VCaP (cell line): ENCODE measurements around the gene USP25.

Experiments
- H3K27ac ChIP-seq: fragments of 450-650 bp; 2 replicates; pipeline ENCODE4 v1.5.1; 2017
- TF ChIP-seq, protein P1 (sequence below): fragments of 450-650 bp; conservative IDR thresholded peaks from 2 replicates; pipeline ENCODE4 v1.5.1; 2017; ENCODE audit warnings: mild to moderate bottlenecking, moderate library complexity

USP25 gene

DNA sequence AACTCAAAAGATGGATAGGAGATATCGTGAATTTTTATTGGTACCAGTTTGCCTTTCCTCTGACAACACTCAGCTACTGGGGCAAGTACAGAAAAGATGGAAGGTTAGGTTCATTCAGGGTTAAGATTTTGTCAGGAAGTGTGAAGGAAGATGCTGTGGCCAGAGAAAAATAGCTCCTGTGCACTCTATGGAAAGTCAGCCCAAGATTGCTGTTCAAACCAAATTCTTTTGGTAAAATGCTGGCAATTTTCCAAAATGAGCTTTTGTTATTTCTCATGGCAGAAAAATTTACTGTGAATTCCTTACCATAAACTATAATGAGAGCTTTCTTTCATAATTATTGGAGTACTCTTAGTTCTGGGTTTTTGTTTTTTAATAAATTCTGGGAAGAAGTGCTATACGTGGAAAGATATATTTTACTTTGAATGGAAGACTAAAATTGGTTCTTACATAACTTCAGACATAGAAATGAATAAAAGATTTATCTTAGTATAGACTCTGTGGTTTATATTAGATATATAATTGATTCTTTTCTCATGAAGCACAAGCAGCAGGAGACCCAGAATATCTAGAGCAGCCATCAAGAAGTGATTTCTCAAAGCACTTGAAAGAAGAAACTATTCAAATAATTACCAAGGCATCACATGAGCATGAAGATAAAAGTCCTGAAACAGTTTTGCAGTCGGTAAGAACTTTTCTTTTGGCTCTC is 112.2 kb downstream of the USP25 start:
- no peak overlapping the region for H3K27ac ChIP-seq
- TF ChIP-seq, protein P1, sequence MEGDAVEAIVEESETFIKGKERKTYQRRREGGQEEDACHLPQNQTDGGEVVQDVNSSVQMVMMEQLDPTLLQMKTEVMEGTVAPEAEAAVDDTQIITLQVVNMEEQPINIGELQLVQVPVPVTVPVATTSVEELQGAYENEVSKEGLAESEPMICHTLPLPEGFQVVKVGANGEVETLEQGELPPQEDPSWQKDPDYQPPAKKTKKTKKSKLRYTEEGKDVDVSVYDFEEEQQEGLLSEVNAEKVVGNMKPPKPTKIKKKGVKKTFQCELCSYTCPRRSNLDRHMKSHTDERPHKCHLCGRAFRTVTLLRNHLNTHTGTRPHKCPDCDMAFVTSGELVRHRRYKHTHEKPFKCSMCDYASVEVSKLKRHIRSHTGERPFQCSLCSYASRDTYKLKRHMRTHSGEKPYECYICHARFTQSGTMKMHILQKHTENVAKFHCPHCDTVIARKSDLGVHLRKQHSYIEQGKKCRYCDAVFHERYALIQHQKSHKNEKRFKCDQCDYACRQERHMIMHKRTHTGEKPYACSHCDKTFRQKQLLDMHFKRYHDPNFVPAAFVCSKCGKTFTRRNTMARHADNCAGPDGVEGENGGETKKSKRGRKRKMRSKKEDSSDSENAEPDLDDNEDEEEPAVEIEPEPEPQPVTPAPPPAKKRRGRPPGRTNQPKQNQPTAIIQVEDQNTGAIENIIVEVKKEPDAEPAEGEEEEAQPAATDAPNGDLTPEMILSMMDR: no peak

DNA sequence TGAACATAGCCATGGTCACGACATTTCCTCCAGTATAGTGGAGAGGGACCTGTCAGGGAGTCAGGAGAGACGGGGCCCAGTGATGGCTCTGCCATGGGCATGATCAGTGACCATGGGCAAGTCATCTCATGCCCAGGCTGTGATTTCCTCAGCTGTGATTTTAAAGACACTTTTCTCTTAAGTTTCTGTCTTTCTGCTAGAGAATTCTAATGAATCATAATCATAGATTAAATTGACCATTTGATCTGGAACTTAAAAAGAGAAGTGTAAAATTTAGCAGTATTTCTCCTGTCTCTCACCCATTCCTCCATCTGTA is 112.7 kb downstream of the USP25 start:
- H3K27ac ChIP-seq: no peak overlapping the region
- TF ChIP-seq, protein P1: no peak

DNA sequence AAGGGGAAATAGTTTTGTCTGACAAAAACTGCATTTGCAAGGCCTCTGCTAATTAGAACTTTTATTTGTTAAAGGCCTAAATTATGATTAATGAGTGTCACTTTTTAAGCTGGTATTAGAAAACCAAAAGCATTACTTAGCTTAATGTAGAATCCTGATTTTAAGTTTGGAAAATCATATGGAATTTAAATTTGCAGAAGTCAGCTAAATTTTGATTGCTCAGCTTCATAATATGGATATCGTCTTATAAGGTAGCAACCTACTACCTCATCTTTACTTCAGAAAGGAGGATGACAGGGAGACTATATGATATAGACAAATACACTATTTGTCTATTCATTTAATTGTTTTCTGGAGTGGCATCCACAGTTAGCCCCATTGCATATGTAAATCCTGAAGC is 114.0 kb downstream of the USP25 start:
- TF ChIP-seq, protein P1: no peak
- no peak overlapping the region for H3K27ac ChIP-seq

DNA sequence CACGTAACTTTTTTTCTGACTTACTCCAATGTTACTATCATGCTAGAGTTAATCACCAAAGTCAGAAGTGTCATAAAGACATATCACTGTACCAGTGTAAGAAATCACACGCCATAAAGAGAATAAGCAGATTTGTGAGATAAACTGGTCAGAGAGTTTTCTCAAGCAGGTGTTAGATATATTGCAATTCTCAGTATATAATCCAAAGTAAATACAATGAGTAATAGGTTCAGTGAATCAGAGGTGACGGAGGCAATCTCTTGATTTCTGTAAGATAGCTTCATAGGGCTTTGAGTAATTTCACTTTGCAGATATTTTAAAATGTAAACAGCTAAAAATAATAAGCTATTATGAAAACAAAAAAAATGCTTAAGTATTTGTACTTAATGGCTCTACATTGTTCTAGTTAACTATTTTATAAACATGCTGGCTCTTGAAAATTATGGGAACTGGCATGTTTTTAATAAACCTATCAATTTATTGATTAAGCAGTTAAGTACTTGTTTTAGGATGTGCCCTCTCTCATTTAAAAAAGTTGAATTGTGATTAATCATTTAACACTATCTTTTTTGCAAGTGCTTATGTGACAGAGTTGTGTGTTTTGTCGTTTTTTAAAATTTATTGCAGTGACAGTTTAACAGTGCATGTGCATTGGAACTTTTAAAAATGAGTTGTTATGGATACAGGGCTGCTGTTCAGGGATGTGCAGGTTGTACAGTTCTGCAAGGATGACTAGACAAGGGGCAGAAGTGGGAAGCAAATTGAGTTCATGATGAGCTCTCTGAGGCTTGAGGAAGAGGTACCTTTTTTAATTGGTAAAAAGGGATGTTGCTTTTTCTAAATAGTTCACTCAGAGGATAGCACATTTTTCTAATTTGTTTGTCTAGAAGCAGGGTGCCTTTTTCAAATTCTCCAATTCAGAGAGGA is 119.1 kb downstream of the USP25 start:
- no peak overlapping the region for H3K27ac ChIP-seq

DNA sequence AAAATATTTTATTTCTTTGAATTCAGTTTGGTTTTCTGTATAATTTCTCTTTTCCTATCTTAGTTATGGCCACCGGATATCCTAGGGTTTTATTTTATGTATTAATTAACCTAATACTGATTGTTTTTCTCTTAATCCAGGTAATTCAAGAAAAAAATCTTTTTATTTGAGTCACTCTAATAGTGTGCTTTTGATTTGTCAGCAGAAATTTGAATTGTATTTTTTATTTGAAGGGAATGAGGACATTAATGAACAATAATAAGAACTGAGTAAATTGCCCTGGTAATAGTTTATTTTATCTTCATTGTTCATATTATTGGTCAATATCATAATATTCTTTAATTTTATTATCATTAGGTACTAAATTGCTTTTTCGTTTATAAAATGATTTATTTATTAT is 120.1 kb downstream of the USP25 start:
- TF ChIP-seq, protein P1: no peak
- H3K27ac ChIP-seq: no peak overlapping the region

More for the DNA sequence above, 119.1 kb downstream of the USP25 start:
- TF ChIP-seq, protein P1: no peak

DNA sequence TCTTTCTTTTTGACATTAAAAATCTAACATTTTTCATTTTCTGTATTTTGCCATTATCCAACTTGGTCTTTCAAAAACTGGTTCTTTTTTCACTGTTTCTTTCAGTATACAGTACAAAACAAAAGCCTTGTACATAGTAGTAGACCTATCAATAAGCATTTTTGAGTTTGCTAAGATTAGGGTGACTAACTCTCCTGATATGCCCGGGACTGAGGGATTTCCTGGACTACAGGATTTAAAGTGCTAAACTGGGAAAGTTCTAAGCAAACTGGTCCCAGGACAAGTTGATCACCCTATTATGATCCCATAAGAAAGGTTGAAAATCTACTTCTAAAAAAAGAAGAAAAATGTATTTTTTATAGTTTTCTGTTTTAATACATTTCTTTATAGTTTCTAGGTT is 120.9 kb downstream of the USP25 start:
- TF ChIP-seq, protein P1: no peak
- no peak overlapping the region for H3K27ac ChIP-seq

DNA sequence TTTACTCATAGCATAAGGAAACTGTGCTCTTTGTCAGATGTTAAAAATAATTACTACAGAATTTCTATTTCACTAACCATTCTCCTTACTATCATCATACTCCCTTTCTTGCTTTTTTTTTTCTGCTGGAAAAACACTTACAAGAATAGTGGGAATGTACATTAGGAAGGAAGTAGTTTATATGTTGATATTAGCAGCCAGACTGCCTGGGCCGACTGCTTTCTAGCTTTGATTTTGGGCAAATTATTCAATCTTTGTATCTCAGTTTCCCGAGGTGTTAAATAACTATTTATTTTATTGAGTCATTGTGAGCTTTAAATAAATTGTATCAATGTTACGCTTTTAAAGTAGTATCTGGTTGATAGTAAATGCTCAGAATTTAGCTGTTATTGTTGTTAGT is 122.4 kb downstream of the USP25 start:
- TF ChIP-seq, protein P1: no peak
- H3K27ac ChIP-seq: no peak overlapping the region
